GM23338 (cell line): ENCODE data around the gene TNFRSF4. TPM values are rescaled to one million over a fixed set of nuclear protein-coding genes. Genes with fewer than 3 reads are reported as not detected.

Source experiments
- CREB1 ChIP-seq: fragments of 250-450 bp; sonication (Bioruptor Pico); IDR thresholded peaks from 2 replicates; pipeline ENCODE4 v1.5.0; 2020; ENCODE audit warnings: low read depth, mild to moderate bottlenecking, moderate library complexity
- EZH2phosphoT487 ChIP-seq: fragments of 200-600 bp; sonication (generic); IDR thresholded peaks from one replicate; pipeline ENCODE4 v1.8.1; 2018; ENCODE audit warnings: antibody characterized with exemption; ENCODE audit not compliant: unreplicated experiment
- POLR2AphosphoS5 ChIP-seq: IDR thresholded peaks from 2 replicates; pipeline ENCODE4 v1.6.1; 2016; ENCODE audit warnings: antibody characterized with exemption, low read depth
- ZNF462 ChIP-seq: fragments of 250-450 bp; sonication (Bioruptor Pico); IDR thresholded peaks from 2 replicates; pipeline ENCODE4 v1.5.0; 2020; ENCODE audit warnings: mild to moderate bottlenecking, moderate library complexity
- polyA plus RNA-seq: library from polyadenylated mRNA; unstranded; fragments of >200 nt; fragmentation: Nextera tagmentation; extraction: Ambion mirVana; gene quantifications from 2 replicates; pipeline ENCODE4 v1.2.1, GENCODE V29; 2016
- total RNA-seq: library from RNA; depleted of rRNA; stranded (reverse); fragments of >200 nt; shearing (Covaris generic); gene quantifications from 2 replicates; pipeline ENCODE4 v1.2.3, GENCODE V29; 2014
- TF ChIP-seq, protein P1 (sequence below): IDR thresholded peaks from one replicate; pipeline ENCODE4 v1.6.1; 2018; ENCODE audit warnings: antibody characterized with exemption; ENCODE audit not compliant: unreplicated experiment

The TNFRSF4 gene
- total and polyA plus RNA-seq, 2 experiments from 2014 or later, result not detected

DNA sequence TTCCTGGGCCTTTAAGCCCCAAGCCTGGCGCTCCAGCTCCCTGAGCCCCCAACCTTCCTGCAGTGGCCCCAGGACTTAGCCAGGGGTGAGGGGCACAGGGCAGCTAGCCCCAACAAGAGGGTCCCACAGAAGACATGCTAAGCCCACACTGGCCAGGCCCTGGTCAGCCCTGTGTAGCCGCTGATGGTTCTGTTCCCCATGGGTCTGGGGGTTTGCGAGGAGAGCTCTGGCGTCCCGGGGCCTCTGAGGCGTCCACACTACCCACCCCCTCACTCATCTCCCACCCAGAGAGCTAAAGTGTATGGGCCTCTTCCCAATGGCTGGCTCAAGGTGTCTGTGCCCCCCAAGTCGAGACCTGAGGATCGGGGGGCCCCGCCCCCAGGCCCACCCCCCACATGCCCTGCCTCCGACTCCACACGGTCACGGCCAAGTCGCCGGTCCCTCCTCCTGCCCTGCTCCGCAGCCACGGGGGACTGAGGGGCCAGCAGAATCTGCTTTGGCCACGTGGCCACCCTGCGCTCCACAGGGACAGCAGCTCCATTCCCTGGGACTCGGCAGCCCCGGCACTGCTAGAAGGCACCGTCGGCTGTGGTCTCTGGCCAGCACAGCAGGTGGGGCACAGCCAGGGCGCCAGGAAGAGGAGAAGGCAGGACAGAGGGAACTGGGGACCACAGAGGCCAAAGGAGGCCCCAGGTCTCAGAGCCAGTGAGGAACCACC is 15.4 kb downstream of the TNFRSF4 start (continued):
- TF ChIP-seq ZNF462 (no peak), POLR2AphosphoS5 (no peak), CREB1 (no peak), EZH2phosphoT487 (no peak)
- TF ChIP-seq, protein P1, sequence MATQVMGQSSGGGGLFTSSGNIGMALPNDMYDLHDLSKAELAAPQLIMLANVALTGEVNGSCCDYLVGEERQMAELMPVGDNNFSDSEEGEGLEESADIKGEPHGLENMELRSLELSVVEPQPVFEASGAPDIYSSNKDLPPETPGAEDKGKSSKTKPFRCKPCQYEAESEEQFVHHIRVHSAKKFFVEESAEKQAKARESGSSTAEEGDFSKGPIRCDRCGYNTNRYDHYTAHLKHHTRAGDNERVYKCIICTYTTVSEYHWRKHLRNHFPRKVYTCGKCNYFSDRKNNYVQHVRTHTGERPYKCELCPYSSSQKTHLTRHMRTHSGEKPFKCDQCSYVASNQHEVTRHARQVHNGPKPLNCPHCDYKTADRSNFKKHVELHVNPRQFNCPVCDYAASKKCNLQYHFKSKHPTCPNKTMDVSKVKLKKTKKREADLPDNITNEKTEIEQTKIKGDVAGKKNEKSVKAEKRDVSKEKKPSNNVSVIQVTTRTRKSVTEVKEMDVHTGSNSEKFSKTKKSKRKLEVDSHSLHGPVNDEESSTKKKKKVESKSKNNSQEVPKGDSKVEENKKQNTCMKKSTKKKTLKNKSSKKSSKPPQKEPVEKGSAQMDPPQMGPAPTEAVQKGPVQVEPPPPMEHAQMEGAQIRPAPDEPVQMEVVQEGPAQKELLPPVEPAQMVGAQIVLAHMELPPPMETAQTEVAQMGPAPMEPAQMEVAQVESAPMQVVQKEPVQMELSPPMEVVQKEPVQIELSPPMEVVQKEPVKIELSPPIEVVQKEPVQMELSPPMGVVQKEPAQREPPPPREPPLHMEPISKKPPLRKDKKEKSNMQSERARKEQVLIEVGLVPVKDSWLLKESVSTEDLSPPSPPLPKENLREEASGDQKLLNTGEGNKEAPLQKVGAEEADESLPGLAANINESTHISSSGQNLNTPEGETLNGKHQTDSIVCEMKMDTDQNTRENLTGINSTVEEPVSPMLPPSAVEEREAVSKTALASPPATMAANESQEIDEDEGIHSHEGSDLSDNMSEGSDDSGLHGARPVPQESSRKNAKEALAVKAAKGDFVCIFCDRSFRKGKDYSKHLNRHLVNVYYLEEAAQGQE, result no peak
